ENCODE measurements around the gene ECPAS.

DNA sequence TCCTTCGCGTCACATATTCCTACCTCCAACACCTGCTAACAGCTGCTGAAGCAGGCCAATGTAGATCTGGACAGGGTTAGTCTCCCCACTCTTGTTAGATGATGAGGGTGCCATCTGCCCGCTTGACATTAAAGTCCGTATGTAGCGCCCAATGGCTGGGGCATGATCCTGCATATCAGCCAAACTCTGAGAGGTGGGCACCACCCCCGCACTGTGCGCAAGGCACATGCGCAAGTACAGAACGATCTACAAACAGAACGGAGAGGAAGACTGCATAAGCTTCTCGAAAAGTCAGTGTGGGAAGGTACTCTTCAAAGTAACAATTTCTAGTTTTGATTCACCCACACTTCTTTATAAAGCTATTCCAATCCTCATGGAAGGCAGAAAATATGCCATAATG, 69.8 kb downstream of the ECPAS start:
- TF ChIP-seq EZH2 (IDR thresholded peaks at IDR 0.05; ENCODE audit: insufficient read depth, low read length): no peak
- TF ChIP-seq, protein P1, sequence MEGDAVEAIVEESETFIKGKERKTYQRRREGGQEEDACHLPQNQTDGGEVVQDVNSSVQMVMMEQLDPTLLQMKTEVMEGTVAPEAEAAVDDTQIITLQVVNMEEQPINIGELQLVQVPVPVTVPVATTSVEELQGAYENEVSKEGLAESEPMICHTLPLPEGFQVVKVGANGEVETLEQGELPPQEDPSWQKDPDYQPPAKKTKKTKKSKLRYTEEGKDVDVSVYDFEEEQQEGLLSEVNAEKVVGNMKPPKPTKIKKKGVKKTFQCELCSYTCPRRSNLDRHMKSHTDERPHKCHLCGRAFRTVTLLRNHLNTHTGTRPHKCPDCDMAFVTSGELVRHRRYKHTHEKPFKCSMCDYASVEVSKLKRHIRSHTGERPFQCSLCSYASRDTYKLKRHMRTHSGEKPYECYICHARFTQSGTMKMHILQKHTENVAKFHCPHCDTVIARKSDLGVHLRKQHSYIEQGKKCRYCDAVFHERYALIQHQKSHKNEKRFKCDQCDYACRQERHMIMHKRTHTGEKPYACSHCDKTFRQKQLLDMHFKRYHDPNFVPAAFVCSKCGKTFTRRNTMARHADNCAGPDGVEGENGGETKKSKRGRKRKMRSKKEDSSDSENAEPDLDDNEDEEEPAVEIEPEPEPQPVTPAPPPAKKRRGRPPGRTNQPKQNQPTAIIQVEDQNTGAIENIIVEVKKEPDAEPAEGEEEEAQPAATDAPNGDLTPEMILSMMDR (IDR thresholded peaks at IDR 0.05; ENCODE audit: insufficient read depth, low read depth, low read length): no peak

Measured in astrocyte (in vitro differentiated cells and primary cell).